SU-DHL-6 (cell line): ENCODE data around the gene OR2A25.

Source experiments
- H2AFZ ChIP-seq: fragments of 200-600 bp; sonication (generic); 2 replicates; pipeline ENCODE4 v1.6.1; 2014; ENCODE audit warnings: low read depth, mild to moderate bottlenecking, moderate library complexity, mixed read lengths, antibody characterized with exemption, low read length; ENCODE audit not compliant: severe bottlenecking
- H3F3A ChIP-seq: fragments of 200-600 bp; shearing (Covaris generic); 2 replicates; pipeline ENCODE4 v1.6.0; 2016; ENCODE audit warnings: antibody characterized with exemption, mild to moderate bottlenecking; ENCODE audit not compliant: insufficient read depth
- H3K27ac ChIP-seq: fragments of 200-600 bp; sonication (generic); 2 replicates; pipeline ENCODE4 v1.5.1; 2016; ENCODE audit warnings: low read depth, mild to moderate bottlenecking, low read length, moderate library complexity, mixed read lengths
- H3K27me3 ChIP-seq: fragments of 200-600 bp; sonication (generic), shearing (Covaris generic); 2 replicates; pipeline ENCODE4 v1.6.0; 2014; ENCODE audit warnings: mild to moderate bottlenecking, low read length
- H3K36me3 ChIP-seq: fragments of 200-600 bp; sonication (generic); 2 replicates; pipeline ENCODE4 v1.6.1; 2014; ENCODE audit warnings: mild to moderate bottlenecking, low read length, mixed read lengths
- H3K4me2 ChIP-seq: fragments of 300-600, 200-600 bp; shearing (Covaris generic), sonication (generic); 2 replicates; pipeline ENCODE4 v1.6.0; 2014; ENCODE audit warnings: low read length, low read depth, mild to moderate bottlenecking; ENCODE audit not compliant: poor library complexity, severe bottlenecking
- H3K4me3 ChIP-seq: fragments of 200-600 bp; sonication (generic); 2 replicates; pipeline ENCODE4 v1.5.1; 2014; ENCODE audit warnings: antibody characterized with exemption, low read length, mild to moderate bottlenecking, mixed read lengths; ENCODE audit not compliant: insufficient read depth, poor library complexity, severe bottlenecking
- H3K79me2 ChIP-seq: fragments of 200-600 bp; sonication (generic); 2 replicates; pipeline ENCODE4 v1.6.1; 2014; ENCODE audit warnings: mild to moderate bottlenecking, low read length, moderate library complexity; ENCODE audit not compliant: insufficient read depth
- H3K9ac ChIP-seq: fragments of 200-600 bp; sonication (generic); 2 replicates; pipeline ENCODE4 v1.7.0; 2014; ENCODE audit warnings: mild to moderate bottlenecking, low read length
- H3K9me2 ChIP-seq: fragments of 200-600 bp; sonication (generic); replicated peaks from 2 replicates; pipeline ENCODE4 v1.6.1; 2014; ENCODE audit warnings: low read length; ENCODE audit not compliant: insufficient read depth
- H3K9me3 ChIP-seq: fragments of 200-600 bp; sonication (generic); 2 replicates; pipeline ENCODE4 v1.6.1; 2014; ENCODE audit warnings: low read length, mixed read lengths; ENCODE audit not compliant: insufficient read depth
- H4K20me1 ChIP-seq: fragments of 200-600 bp; sonication (generic); 2 replicates; pipeline ENCODE4 v1.6.1; 2014; ENCODE audit warnings: low read depth, mild to moderate bottlenecking, antibody characterized with exemption, low read length, moderate library complexity, mixed read lengths
- EZH2phosphoT487 ChIP-seq: fragments of 200-600 bp; sonication (generic), shearing (Covaris generic); conservative IDR thresholded peaks from 2 replicates; pipeline ENCODE4 v1.6.1; 2018; ENCODE audit warnings: mild to moderate bottlenecking, antibody characterized with exemption, low read length, moderate library complexity, mixed read lengths
- TF ChIP-seq, protein P1 (sequence below): fragments of 200-600 bp; sonication (generic); IDR thresholded peaks from one replicate; pipeline ENCODE4 v1.5.1; 2017; ENCODE audit warnings: antibody characterized with exemption, mild to moderate bottlenecking, low read length, moderate library complexity; ENCODE audit not compliant: insufficient read depth, poor library complexity, severe bottlenecking

OR2A25 gene, protein sequence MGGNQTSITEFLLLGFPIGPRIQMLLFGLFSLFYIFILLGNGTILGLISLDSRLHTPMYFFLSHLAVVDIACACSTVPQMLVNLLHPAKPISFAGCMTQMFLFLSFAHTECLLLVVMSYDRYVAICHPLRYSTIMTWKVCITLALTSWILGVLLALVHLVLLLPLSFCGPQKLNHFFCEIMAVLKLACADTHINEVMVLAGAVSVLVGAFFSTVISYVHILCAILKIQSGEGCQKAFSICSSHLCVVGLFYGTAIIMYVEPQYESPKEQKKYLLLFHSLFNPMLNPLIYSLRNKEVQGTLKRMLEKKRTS

GRCh38 chr7:144069511-144069910, at the start of gene OR2A25:
Gene OR2A25, plus strand, starts transcription at chr7:144069811. Its CDS starts 4,409 bp downstream, at chr7:144074220.
- H3K27ac ChIP-seq = no peak within 1 kb of the TSS
- no peaks in the 10 kb centered on the region for H3K9me2 ChIP-seq
- H2AFZ ChIP-seq = no peak within 1 kb of the TSS
- H3K4me3 ChIP-seq = no peak within 1 kb of the TSS
- no peaks in the 10 kb centered on the region for H3K79me2 ChIP-seq
- no peaks in the 10 kb centered on the region for H3K27me3 ChIP-seq
- no peaks in the 10 kb centered on the region for H3F3A ChIP-seq
- TF ChIP-seq EZH2phosphoT487 = no peak
- TF ChIP-seq, protein P1, sequence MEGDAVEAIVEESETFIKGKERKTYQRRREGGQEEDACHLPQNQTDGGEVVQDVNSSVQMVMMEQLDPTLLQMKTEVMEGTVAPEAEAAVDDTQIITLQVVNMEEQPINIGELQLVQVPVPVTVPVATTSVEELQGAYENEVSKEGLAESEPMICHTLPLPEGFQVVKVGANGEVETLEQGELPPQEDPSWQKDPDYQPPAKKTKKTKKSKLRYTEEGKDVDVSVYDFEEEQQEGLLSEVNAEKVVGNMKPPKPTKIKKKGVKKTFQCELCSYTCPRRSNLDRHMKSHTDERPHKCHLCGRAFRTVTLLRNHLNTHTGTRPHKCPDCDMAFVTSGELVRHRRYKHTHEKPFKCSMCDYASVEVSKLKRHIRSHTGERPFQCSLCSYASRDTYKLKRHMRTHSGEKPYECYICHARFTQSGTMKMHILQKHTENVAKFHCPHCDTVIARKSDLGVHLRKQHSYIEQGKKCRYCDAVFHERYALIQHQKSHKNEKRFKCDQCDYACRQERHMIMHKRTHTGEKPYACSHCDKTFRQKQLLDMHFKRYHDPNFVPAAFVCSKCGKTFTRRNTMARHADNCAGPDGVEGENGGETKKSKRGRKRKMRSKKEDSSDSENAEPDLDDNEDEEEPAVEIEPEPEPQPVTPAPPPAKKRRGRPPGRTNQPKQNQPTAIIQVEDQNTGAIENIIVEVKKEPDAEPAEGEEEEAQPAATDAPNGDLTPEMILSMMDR = no peak
- H3K36me3 ChIP-seq = no peaks in the 10 kb centered on the region
- H3K9ac ChIP-seq = no peak within 1 kb of the TSS
- no peaks in the 10 kb centered on the region for H4K20me1 ChIP-seq
- H3K4me2 ChIP-seq = no peak within 1 kb of the TSS
- no peaks in the 10 kb centered on the region for H3K9me3 ChIP-seq

GRCh38 chr7:144020340-144020739, 49.3 kb upstream of the OR2A25 start:
- Histone ChIP-seq H3K27me3 (no peaks in the 10 kb centered on the region), H4K20me1 (no peaks in the 10 kb centered on the region), H3F3A (no peaks in the 10 kb centered on the region), H3K4me2 (no peak overlapping the region), H3K9ac (no peak overlapping the region), H3K36me3 (no peaks in the 10 kb centered on the region), H3K9me2 (no peaks in the 10 kb centered on the region), H2AFZ (no peak overlapping the region), H3K79me2 (no peaks in the 10 kb centered on the region), H3K9me3 (no peaks in the 10 kb centered on the region), H3K4me3 (no peak overlapping the region), H3K27ac (no peak overlapping the region)
- TF ChIP-seq EZH2phosphoT487 = no peak
- TF ChIP-seq, protein P1 = no peak

- no peaks in the 10 kb centered on the region for H3F3A ChIP-seq
- no peaks in the 10 kb centered on the region for H3K9me2 ChIP-seq
- H4K20me1 ChIP-seq = no peaks in the 10 kb centered on the region
These were observed 47.4 kb upstream of the OR2A25 start for GRCh38 chr7:144022169-144022568.

More at GRCh38 chr7:144022169-144022568, 47.4 kb upstream of the OR2A25 start:
- no peak for TF ChIP-seq EZH2phosphoT487
- TF ChIP-seq, protein P1 = no peak
- no peaks in the 10 kb centered on the region for H3K27me3 ChIP-seq
- H3K4me2 ChIP-seq = no peak overlapping the region
- no peak overlapping the region for H3K27ac ChIP-seq
- no peaks in the 10 kb centered on the region for H3K36me3 ChIP-seq
- H3K4me3 ChIP-seq = no peak overlapping the region
- H2AFZ ChIP-seq = no peak overlapping the region
- H3K79me2 ChIP-seq = no peaks in the 10 kb centered on the region
- H3K9me3 ChIP-seq = no peaks in the 10 kb centered on the region
- no peak overlapping the region for H3K9ac ChIP-seq
